ENCODE measurements around the gene CLDN15.

DNA sequence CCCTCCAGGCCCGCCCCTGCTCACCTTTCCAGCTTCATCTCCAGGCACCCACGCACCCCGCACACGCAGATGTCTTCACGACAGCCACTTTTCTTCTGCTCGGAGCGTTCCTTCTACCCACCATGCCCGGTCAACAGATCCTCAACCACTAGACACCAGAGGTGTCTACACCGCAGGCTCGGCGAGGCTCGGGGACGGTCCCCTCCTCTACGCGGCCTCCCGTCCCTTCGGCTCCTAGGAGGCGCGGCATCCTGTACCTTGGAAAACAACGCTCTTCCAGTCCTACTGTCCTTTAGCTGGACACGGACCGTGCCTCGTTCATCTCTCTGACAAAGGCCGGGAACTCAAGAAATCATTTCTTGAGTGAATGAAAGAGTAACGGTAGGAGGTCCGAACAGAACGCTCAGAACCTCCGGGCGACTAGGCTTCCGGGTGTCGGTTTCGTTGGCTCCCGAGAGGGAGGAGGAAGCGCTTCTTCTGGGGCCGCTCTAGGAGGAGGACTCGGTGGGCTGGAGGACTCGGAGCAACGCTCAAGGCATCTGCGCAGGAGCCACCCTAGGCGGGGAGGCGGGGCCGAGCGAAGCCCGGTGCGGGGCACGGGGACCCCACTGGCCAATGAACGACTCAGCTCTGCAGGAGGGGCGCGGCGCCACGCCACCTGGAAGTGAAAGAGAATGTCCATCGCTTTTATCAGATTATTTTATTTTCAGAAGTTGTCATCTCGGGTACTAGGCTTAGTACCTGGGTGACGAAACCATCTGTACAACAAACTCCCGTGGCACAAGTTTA, 14.5 kb upstream of the CLDN15 start:
- TF ChIP-seq, protein P1, sequence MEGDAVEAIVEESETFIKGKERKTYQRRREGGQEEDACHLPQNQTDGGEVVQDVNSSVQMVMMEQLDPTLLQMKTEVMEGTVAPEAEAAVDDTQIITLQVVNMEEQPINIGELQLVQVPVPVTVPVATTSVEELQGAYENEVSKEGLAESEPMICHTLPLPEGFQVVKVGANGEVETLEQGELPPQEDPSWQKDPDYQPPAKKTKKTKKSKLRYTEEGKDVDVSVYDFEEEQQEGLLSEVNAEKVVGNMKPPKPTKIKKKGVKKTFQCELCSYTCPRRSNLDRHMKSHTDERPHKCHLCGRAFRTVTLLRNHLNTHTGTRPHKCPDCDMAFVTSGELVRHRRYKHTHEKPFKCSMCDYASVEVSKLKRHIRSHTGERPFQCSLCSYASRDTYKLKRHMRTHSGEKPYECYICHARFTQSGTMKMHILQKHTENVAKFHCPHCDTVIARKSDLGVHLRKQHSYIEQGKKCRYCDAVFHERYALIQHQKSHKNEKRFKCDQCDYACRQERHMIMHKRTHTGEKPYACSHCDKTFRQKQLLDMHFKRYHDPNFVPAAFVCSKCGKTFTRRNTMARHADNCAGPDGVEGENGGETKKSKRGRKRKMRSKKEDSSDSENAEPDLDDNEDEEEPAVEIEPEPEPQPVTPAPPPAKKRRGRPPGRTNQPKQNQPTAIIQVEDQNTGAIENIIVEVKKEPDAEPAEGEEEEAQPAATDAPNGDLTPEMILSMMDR (IDR thresholded peaks at IDR 0.05), result peak in 1 of 12 donors; percentile 9
- TF ChIP-seq POLR2A (IDR thresholded peaks at IDR 0.05), result peak in 1 of 2 donors; percentile 47
